Lower leg skin (tissue), 3 donors: ENCODE data around the gene CST9.

ENCODE experiments used
- POLR2A ChIP-seq, 2 donors: fragments of 450-650 bp; IDR thresholded peaks; one replicate each; pipeline ENCODE4 v1.6.1; 2016 to 2017; ENCODE audit warnings: antibody characterized with exemption in 2 of 2, mild to moderate bottlenecking in 1 of 2, moderate library complexity in 1 of 2
- TF ChIP-seq, protein P1 (sequence below), 3 donors: fragments of 450-650 bp; IDR thresholded peaks; one replicate each; pipeline ENCODE4 v1.5.1; 2016; ENCODE audit warnings: antibody characterized with exemption in 3 of 3, mild to moderate bottlenecking in 3 of 3, moderate library complexity in 2 of 3

DNA sequence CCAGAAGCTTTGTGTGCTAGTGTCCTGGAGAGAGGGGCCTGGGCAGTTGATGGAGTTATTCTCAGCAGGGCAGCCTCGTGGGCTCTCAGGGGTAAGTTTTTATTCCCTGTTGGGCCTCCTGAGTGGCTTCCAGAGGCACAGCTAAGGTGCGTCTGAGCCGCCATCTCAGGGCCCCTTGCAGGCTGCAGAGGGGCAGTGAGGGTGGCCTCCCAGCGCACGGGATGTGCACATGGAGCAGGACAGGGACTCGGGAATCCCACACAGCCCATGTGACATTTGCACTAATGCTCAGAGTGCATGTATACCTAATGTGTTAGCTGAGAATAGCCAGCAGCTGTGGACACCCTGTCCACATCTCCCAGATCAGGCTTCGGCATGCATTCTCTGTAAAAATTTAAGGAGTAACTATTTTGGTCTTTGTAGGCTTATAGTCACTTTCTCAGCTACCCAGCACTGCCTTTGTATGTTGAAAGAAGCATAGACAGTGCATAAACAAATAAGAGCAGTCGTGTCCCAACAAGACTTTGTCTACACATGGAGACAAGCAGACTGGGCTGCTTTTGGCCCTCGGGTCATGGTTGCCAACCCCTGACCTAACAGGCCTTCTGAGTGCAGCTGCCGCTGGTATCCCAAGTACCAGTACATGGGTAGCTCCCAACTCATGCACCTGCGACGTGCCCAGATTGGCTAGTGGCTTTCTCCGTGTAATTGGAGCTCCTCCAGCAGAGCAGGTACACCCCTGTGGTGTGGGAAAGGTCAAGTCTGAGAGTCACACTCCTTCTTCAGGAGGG lies 18.8 kb downstream of the CST9 start:
- TF ChIP-seq, protein P1, sequence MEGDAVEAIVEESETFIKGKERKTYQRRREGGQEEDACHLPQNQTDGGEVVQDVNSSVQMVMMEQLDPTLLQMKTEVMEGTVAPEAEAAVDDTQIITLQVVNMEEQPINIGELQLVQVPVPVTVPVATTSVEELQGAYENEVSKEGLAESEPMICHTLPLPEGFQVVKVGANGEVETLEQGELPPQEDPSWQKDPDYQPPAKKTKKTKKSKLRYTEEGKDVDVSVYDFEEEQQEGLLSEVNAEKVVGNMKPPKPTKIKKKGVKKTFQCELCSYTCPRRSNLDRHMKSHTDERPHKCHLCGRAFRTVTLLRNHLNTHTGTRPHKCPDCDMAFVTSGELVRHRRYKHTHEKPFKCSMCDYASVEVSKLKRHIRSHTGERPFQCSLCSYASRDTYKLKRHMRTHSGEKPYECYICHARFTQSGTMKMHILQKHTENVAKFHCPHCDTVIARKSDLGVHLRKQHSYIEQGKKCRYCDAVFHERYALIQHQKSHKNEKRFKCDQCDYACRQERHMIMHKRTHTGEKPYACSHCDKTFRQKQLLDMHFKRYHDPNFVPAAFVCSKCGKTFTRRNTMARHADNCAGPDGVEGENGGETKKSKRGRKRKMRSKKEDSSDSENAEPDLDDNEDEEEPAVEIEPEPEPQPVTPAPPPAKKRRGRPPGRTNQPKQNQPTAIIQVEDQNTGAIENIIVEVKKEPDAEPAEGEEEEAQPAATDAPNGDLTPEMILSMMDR (IDR thresholded peaks at IDR 0.05), result no peak
- TF ChIP-seq POLR2A (IDR thresholded peaks at IDR 0.05), result no peak
